B cell (primary cell): ENCODE measurements around the gene KRT79.

ENCODE experiments used
- EZH2 ChIP-seq: IDR thresholded peaks from 2 replicates; pipeline ENCODE4 v1.6.1; 2012; ENCODE audit warnings: borderline replicate concordance, low read depth, mild to moderate bottlenecking, moderate library complexity, low read length; ENCODE audit not compliant: insufficient read depth, poor library complexity, severe bottlenecking
- TF ChIP-seq, protein P1 (sequence below): fragments of 200-600 bp; IDR thresholded peaks from one replicate; pipeline ENCODE4 v1.8.0; 2022; ENCODE audit warnings: antibody characterized with exemption, mild to moderate bottlenecking

GRCh38 chr12:52845946-52846345 lies 11.8 kb upstream of the KRT79 start:
- TF ChIP-seq, protein P1, sequence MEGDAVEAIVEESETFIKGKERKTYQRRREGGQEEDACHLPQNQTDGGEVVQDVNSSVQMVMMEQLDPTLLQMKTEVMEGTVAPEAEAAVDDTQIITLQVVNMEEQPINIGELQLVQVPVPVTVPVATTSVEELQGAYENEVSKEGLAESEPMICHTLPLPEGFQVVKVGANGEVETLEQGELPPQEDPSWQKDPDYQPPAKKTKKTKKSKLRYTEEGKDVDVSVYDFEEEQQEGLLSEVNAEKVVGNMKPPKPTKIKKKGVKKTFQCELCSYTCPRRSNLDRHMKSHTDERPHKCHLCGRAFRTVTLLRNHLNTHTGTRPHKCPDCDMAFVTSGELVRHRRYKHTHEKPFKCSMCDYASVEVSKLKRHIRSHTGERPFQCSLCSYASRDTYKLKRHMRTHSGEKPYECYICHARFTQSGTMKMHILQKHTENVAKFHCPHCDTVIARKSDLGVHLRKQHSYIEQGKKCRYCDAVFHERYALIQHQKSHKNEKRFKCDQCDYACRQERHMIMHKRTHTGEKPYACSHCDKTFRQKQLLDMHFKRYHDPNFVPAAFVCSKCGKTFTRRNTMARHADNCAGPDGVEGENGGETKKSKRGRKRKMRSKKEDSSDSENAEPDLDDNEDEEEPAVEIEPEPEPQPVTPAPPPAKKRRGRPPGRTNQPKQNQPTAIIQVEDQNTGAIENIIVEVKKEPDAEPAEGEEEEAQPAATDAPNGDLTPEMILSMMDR: no peak
- TF ChIP-seq EZH2: no peak
